Brain microvascular endothelial cell (primary cell): ENCODE measurements around the gene TNIP1.
A peak's percentile ranks its signal among the peaks of the same experiment; 100 is the strongest.

Experiments used
- DNase-seq: peaks from one replicate; pipeline ENCODE4 v3.0.0-alpha.2; 2020
- H3K27ac ChIP-seq: fragments of 250-450 bp; sonication (Bioruptor Pico); 2 replicates; pipeline ENCODE4 v1.5.1; 2020; ENCODE audit warnings: mild to moderate bottlenecking, moderate library complexity
- H3K27me3 ChIP-seq: fragments of 250-450 bp; sonication (Bioruptor Pico); replicated peaks from 2 replicates; pipeline ENCODE4 v1.5.1; 2020; ENCODE audit warnings: mild to moderate bottlenecking
- H3K36me3 ChIP-seq: fragments of 250-450 bp; sonication (Bioruptor Pico); replicated peaks from 2 replicates; pipeline ENCODE4 v1.5.1; 2020; ENCODE audit warnings: mild to moderate bottlenecking
- H3K4me3 ChIP-seq: 2 replicates; pipeline ENCODE4 v1.5.1; 2011; ENCODE audit warnings: low read depth, mild to moderate bottlenecking, control low read depth, low read length, moderate library complexity
- in situ Hi-C: cut with HindIII; loops from 2 replicates; pipeline ENCODE4 v1.10.0; 2017; ENCODE audit warnings: low sequenced_read_pairs, low pct_ligation_motif_present
- TF ChIP-seq, protein P1 (sequence below): IDR thresholded peaks from 2 replicates; pipeline ENCODE4 v1.5.1; 2011; ENCODE audit warnings: low read depth, mild to moderate bottlenecking, moderate library complexity, low read length, control low read depth, inconsistent platforms; ENCODE audit errors: missing control alignments

Gene TNIP1

DNA sequence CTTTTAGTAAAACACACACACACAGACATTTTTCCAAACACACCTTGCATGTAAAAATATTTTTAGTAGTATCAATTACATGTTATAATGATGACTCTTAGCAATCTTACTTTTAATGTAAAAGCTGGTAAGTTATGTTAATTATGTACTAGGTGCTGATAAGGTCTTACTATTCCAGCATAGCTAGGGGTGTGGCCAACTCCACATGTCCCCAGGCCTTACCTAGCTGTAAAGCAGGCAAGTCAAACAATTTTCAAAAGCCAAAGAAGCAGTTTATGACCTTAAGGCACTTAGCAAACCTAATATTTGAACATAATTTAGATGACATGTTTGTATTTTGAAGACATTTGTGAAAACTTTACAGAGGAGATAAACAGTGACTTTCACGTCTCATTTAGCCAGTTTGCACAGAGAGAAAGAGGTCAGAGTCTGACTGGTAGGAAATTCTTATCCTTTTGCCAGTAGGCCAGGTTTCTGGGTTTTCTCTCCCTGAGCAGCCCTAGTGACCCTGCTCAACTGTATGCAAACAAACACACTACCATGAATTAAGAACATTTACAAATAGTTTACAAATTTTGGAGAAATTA is 86.9 kb downstream of the TNIP1 start:
- in situ Hi-C loops: no loop called here
- no peak overlapping the region for H3K4me3 ChIP-seq
- DNase-seq: no peak
- H3K27me3 ChIP-seq: no peaks in the 10 kb centered on the region
- TF ChIP-seq, protein P1, sequence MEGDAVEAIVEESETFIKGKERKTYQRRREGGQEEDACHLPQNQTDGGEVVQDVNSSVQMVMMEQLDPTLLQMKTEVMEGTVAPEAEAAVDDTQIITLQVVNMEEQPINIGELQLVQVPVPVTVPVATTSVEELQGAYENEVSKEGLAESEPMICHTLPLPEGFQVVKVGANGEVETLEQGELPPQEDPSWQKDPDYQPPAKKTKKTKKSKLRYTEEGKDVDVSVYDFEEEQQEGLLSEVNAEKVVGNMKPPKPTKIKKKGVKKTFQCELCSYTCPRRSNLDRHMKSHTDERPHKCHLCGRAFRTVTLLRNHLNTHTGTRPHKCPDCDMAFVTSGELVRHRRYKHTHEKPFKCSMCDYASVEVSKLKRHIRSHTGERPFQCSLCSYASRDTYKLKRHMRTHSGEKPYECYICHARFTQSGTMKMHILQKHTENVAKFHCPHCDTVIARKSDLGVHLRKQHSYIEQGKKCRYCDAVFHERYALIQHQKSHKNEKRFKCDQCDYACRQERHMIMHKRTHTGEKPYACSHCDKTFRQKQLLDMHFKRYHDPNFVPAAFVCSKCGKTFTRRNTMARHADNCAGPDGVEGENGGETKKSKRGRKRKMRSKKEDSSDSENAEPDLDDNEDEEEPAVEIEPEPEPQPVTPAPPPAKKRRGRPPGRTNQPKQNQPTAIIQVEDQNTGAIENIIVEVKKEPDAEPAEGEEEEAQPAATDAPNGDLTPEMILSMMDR: no peak
- H3K27ac ChIP-seq: no peak overlapping the region
- H3K36me3 ChIP-seq: no peaks in the 10 kb centered on the region

DNA sequence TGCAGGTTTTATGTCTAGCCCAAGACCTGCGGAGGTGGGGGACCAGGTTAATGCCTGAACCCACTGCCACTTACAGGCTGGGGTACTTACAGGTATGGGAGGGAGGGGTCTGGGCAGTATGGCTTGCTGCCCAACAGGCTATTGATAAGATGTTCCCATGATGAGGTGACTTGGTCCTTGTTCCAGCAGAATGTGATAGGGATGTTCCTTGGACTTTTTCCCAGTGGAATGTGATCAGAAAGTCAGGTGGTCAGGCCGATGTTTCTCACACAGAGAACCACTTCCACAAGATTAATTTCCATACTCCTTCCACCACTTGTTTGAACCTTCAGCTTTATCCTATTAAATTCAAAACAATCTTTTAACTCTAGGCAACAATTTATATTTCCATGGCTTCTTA is 87.4 kb downstream of the TNIP1 start:
- no peak overlapping the region for H3K27ac ChIP-seq
- no peaks in the 10 kb centered on the region for H3K27me3 ChIP-seq
- no peak overlapping the region for H3K4me3 ChIP-seq
- in situ Hi-C loops: no loop called here
- no peaks in the 10 kb centered on the region for H3K36me3 ChIP-seq
- TF ChIP-seq, protein P1: no peak
- DNase-seq: no peak

DNA sequence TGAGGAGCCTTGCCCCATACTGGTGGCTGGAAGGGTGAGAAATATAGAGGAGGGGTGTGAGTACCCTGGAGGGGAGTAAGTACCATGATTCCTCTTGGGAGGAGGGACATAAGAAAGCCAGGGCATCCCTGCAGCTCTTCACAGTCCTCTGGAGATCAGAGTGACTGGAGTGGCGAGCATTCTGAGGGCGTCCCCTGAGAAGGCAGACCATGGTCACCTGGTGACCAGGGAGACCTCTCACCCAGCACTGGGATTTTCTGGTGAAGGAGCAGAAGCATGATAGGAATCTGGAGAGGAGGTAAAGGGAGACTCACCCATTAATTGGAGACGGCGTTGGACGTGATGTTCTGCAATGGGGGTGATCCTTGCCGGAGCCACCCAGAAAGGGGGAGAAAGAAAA is 88.1 kb downstream of the TNIP1 start:
- Histone ChIP-seq H3K27me3 (no peaks in the 10 kb centered on the region), H3K27ac (no peak overlapping the region), H3K36me3 (no peaks in the 10 kb centered on the region), H3K4me3 (no peak overlapping the region)
- no peak for DNase-seq
- TF ChIP-seq, protein P1: no peak
- in situ Hi-C loops: no loop called here

DNA sequence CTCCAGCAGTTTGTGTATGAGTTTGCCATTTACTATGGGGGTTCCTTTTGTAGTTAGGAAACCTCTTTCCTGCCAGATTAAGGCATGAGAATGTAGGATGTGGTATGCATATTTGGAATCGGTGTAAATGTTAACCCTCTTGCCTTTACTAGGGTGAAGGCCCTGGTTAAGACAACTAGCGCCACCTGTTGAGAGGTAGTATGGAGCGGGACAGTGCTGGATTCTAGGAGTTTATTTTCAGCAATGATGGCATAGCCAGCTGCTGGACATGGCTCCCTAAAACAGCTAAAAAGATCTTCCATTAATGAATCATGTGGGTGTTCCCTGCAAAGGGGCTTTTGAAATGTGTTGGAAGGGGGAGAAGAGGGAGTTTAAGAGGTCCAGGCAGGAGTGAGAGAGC is 91.1 kb downstream of the TNIP1 start:
- Histone ChIP-seq H3K36me3 (no peaks in the 10 kb centered on the region), H3K27ac (no peak overlapping the region), H3K27me3 (no peaks in the 10 kb centered on the region), H3K4me3 (no peak overlapping the region)
- DNase-seq: no peak
- in situ Hi-C loops: no loop called here
- TF ChIP-seq, protein P1: peak; percentile 26

DNA sequence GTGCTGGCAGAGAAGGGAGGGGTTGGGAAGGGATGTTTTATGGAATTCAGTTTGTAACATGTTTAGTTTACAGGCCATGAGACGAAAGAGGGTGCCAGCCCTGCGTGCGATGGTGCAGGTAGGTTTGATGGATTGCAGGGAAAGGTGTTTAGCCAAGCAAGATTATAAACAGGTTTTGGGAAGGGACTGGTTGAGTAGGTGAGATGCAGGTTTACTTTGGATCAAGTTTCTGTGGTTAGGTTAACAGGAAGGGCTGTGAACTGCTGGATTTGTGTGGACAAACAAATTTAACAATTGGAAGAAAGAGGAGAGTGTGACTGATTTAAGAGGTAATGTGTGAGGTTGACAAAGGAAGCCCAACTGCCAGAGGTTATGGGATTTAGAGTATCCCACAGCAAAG is 93.1 kb downstream of the TNIP1 start:
- DNase-seq: no peak
- in situ Hi-C loops: no loop called here
- H3K4me3 ChIP-seq: no peak overlapping the region
- H3K36me3 ChIP-seq: no peaks in the 10 kb centered on the region
- H3K27ac ChIP-seq: no peak overlapping the region
- H3K27me3 ChIP-seq: no peaks in the 10 kb centered on the region
- TF ChIP-seq, protein P1: no peak
